Left ventricle myocardium inferior (tissue), 1 donor: ENCODE data around the gene TUG1. TPM values are rescaled to one million over a fixed set of nuclear protein-coding genes. Genes with fewer than 3 reads are reported as not detected.

Source experiments
- DNase-seq: peaks from one replicate; pipeline ENCODE4 v3.0.0-alpha.2; 2020
- H3K27ac ChIP-seq: fragments of 200-600 bp; replicated peaks from 2 replicates; pipeline ENCODE4 v1.8.0; 2021
- H3K27me3 ChIP-seq: fragments of 200-600 bp; 2 replicates; pipeline ENCODE4 v1.8.0; 2021; ENCODE audit warnings: low read depth
- H3K36me3 ChIP-seq: fragments of 200-600 bp; 2 replicates; pipeline ENCODE4 v1.8.0; 2021
- H3K4me1 ChIP-seq: fragments of 200-600 bp; 2 replicates; pipeline ENCODE4 v1.8.0; 2021
- H3K4me3 ChIP-seq: fragments of 200-600 bp; 2 replicates; pipeline ENCODE4 v1.8.0; 2021; ENCODE audit warnings: mild to moderate bottlenecking, moderate library complexity
- H3K9me3 ChIP-seq: fragments of 200-600 bp; replicated peaks from 2 replicates; pipeline ENCODE4 v1.8.0; 2021
- intact Hi-C: fragments of 100-400 bp; cut with micrococcal nuclease; formaldehyde crosslinking; loops from one replicate; pipeline ENCODE4 v1.11.0; 2022
- total RNA-seq: library from RNA; stranded (reverse); fragmentation: NEBNext Ultra II Directional; extraction: Animal tissue kit (Norgen Biotek cat#: 25700); gene quantifications from one replicate; pipeline ENCODE4 v1.2.1, GENCODE V29; 2021
- TF ChIP-seq, protein P1 (sequence below): fragments of 200-600 bp; IDR thresholded peaks from 2 replicates; pipeline ENCODE4 v1.8.0; 2021; ENCODE audit warnings: antibody characterized with exemption, mild to moderate bottlenecking, borderline replicate concordance
- donor health status: DM: no; HTN: yes; CAD: no; lungs with severe emphysema.

TUG1 gene
- total RNA-seq, 1 donor from 2014 or later: 33.6 TPM

DNA sequence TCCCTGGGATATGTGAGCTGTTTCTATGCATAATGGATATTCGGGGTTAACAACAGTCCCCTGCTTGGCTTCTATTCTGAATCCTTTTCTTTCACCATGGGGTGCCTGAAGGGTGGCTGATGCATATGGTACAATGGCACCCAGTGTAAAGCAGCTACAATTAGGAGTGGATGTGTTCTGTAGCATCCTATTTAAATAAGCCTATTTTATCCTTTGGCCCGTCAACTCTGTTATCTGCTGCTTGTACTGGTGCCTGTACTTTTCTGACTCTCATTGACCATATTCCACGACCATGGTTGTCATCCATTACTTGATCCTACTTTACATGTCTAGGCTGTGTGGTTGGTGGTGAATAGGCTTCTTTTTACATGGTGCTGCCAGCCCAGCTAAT is 1.3 kb downstream of the TUG1 start:
- Histone ChIP-seq H3K4me1 (peaks cover 68% of the 10 kb centered on the region), H3K4me3 (peak overlapping the region; percentile 79), H3K27me3 (no peaks in the 10 kb centered on the region), H3K9me3 (peaks cover 68% of the 10 kb centered on the region), H3K27ac (peak overlapping the region; percentile 97), H3K36me3 (peaks cover 49% of the 10 kb centered on the region)
- intact Hi-C loops: loop anchor here (5.0 kb wide), 1 partner anchor 112 kb away; the partner anchor contains the start of gene SMTN
- no peak for DNase-seq
- TF ChIP-seq, protein P1, sequence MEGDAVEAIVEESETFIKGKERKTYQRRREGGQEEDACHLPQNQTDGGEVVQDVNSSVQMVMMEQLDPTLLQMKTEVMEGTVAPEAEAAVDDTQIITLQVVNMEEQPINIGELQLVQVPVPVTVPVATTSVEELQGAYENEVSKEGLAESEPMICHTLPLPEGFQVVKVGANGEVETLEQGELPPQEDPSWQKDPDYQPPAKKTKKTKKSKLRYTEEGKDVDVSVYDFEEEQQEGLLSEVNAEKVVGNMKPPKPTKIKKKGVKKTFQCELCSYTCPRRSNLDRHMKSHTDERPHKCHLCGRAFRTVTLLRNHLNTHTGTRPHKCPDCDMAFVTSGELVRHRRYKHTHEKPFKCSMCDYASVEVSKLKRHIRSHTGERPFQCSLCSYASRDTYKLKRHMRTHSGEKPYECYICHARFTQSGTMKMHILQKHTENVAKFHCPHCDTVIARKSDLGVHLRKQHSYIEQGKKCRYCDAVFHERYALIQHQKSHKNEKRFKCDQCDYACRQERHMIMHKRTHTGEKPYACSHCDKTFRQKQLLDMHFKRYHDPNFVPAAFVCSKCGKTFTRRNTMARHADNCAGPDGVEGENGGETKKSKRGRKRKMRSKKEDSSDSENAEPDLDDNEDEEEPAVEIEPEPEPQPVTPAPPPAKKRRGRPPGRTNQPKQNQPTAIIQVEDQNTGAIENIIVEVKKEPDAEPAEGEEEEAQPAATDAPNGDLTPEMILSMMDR: no peak

- TF ChIP-seq, protein P1: no peak
- intact Hi-C loops: no loop called here
Measured at GRCh38 chr22:30978304-30978962, 9.4 kb downstream of the TUG1 start.

DNA sequence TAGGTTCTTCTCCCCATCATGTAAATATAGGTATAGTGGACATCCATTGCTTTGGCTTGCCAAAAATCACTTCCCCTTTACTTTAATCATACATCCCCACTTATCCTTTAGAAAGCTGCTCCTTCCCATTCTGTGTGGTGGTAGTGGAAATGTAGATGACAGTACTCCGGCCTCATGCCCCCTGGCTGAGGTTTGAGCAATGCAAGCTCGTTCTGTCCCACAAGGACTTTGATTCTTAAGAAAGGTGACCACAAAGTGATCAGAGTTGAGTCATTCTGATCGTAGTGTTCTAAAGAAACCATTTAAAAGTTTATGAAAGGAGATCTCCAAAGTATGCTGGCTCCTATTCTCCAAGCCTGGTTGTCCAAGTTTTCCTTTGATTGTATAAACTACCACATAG is 10.9 kb downstream of the TUG1 start:
- intact Hi-C loops: no loop called here
- H3K9me3 ChIP-seq: peaks cover 100% of the 10 kb centered on the region
- no peaks in the 10 kb centered on the region for H3K27me3 ChIP-seq

More at GRCh38 chr22:30978304-30978962, 9.4 kb downstream of the TUG1 start:
- DNase-seq: no peak
- Histone ChIP-seq H3K4me3 (no peak overlapping the region), H3K4me1 (no peaks in the 10 kb centered on the region), H3K27ac (no peak overlapping the region), H3K9me3 (peaks cover 100% of the 10 kb centered on the region), H3K27me3 (no peaks in the 10 kb centered on the region), H3K36me3 (peaks cover 24% of the 10 kb centered on the region)

DNA sequence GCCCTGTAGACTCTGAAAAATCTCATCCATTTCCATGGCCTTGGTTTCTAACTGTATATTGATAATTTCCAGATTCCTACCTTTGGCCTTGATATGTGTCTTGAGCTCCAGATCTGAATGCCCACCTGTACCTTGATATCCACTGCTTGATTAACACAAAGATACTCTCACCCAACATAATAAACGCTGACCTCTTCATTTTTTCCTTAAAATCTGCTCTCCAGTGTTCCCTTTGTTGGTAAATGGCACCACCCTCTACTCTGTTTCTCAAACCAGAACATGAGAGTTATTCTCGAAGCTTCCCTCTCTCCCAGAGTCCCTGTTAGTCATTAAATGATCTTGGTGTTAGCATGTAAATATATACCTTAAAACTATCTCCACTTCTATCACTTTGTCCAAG is 13.4 kb downstream of the TUG1 start:
- no peak overlapping the region for H3K4me3 ChIP-seq
- peaks cover 89% of the 10 kb centered on the region for H3K9me3 ChIP-seq
- no peaks in the 10 kb centered on the region for H3K4me1 ChIP-seq
- no peak overlapping the region for H3K27ac ChIP-seq
- TF ChIP-seq, protein P1: no peak
- DNase-seq: no peak
- intact Hi-C loops: no loop called here
- no peaks in the 10 kb centered on the region for H3K27me3 ChIP-seq
- H3K36me3 ChIP-seq: no peaks in the 10 kb centered on the region

More for the DNA sequence above, 10.9 kb downstream of the TUG1 start:
- H3K4me1 ChIP-seq: no peaks in the 10 kb centered on the region
- H3K36me3 ChIP-seq: peaks cover 9% of the 10 kb centered on the region
- DNase-seq: no peak
- TF ChIP-seq, protein P1: no peak
- no peak overlapping the region for H3K27ac ChIP-seq
- H3K4me3 ChIP-seq: no peak overlapping the region

- TF ChIP-seq, protein P1: no peak
- Histone ChIP-seq H3K9me3 (peaks cover 75% of the 10 kb centered on the region), H3K4me3 (no peak overlapping the region), H3K36me3 (no peaks in the 10 kb centered on the region), H3K4me1 (no peaks in the 10 kb centered on the region), H3K27ac (no peak overlapping the region), H3K27me3 (no peaks in the 10 kb centered on the region)
- DNase-seq: no peak
- intact Hi-C loops: no loop called here
Measured at GRCh38 chr22:30984317-30984716, 15.3 kb downstream of the TUG1 start.
